GM12878 (cell line): ENCODE results near the gene EPHA8. TPM values are rescaled to one million over a fixed set of nuclear protein-coding genes. Genes with fewer than 3 reads are reported as not detected.

Experiments used
- ATAC-seq: fragments of 200-7000 bp; cut with Tn5 transposase; 3 replicates; pipeline ENCODE4 v1.9.1; 2020; ENCODE audit warnings: mild to moderate bottlenecking, moderate library complexity
- BruUV-seq: library from RNA; stranded (reverse); fragments of 400-500 nt; replicated peaks from 2 replicates; lab custom pipeline; 2021; lab: Mats Ljungman, UMichigan
- CTCF ChIA-PET: fragments of 300-600 bp; sonication (Branson Sonifier 250); formaldehyde crosslinking; extraction: SDS; loops from one replicate; lab custom pipeline; 2021; ENCODE audit warnings: inconsistent platforms; lab: Yijun Ruan, JAX
- POLR2A ChIA-PET: fragments of 350-600 bp; formaldehyde crosslinking; extraction: SDS; loops from one replicate; lab custom pipeline; 2021; ENCODE audit warnings: inconsistent platforms; lab: Charles Lee
- RAD21 ChIA-PET: fragments of 300-600 bp; sonication (Branson Sonifier 250); formaldehyde crosslinking; loops from one replicate; lab custom pipeline; 2023; ENCODE audit warnings: antibody characterized with exemption; ENCODE audit not compliant: unreplicated experiment; lab: Charles Lee
- SMC1A ChIA-PET: fragments of 300-600 bp; sonication (Branson Sonifier 250); formaldehyde crosslinking; loops from one replicate; lab custom pipeline; 2023; ENCODE audit not compliant: unreplicated experiment, uncharacterized antibody; lab: Charles Lee
- DNase-seq: peaks from one replicate; pipeline ENCODE4 v3.0.0-alpha.2; 2011; ENCODE audit warnings: low read depth, low spot score
- FAIRE-seq: peaks from 3 replicates; lab custom pipeline; 2011; peaks lifted over from hg19 to GRCh38; lab: Jason Lieb, UNC
- H2AFZ ChIP-seq: 2 replicates; pipeline ENCODE4 v1.6.0; 2011; ENCODE audit warnings: low read depth, low read length, control low read depth; ENCODE audit not compliant: control insufficient read depth
- H3K27ac ChIP-seq: 2 replicates; pipeline ENCODE4 v1.5.1; 2011; ENCODE audit warnings: control low read depth; ENCODE audit not compliant: control insufficient read depth, insufficient read depth
- H3K27me3 ChIP-seq, 2 experiments: replicated peaks in 1 of 2; 2 replicates each; pipeline versions ENCODE4 v1.6.0 to v1.6.1; 2011; ENCODE audit warnings: low read length in 1 of 2; ENCODE audit not compliant: control insufficient read depth in 2 of 2, insufficient read depth in 2 of 2
- H3K36me3 ChIP-seq, 2 experiments: 2 replicates each; pipeline ENCODE4 v1.5.1; 2011; ENCODE audit warnings: low read length in 1 of 2; ENCODE audit not compliant: control insufficient read depth in 2 of 2, insufficient read depth in 2 of 2
- H3K4me1 ChIP-seq: 2 replicates; pipeline ENCODE4 v1.6.1; 2011; ENCODE audit warnings: mild to moderate bottlenecking, low read length, moderate library complexity, mixed read lengths; ENCODE audit not compliant: control insufficient read depth, insufficient read depth
- H3K4me2 ChIP-seq: 2 replicates; pipeline ENCODE4 v1.6.0; 2011; ENCODE audit warnings: control low read depth; ENCODE audit not compliant: control insufficient read depth, insufficient read depth
- H3K4me3 ChIP-seq: fragments of 200-600 bp; sonication (generic); 2 replicates; pipeline ENCODE4 v1.5.1; 2016
- H3K79me2 ChIP-seq: 2 replicates; pipeline ENCODE4 v1.6.0; 2011; ENCODE audit warnings: low read length; ENCODE audit not compliant: control insufficient read depth, insufficient read depth
- H3K9ac ChIP-seq: 2 replicates; pipeline ENCODE4 v1.8.0; 2011; ENCODE audit warnings: low read length, control low read depth, mixed read lengths; ENCODE audit not compliant: control insufficient read depth, insufficient read depth
- H3K9me3 ChIP-seq: replicated peaks from 3 replicates; pipeline ENCODE4 v1.5.1; 2011; ENCODE audit warnings: mild to moderate bottlenecking, low read length; ENCODE audit not compliant: control insufficient read depth, insufficient read depth
- H4K20me1 ChIP-seq: 2 replicates; pipeline ENCODE4 v1.6.0; 2011; ENCODE audit not compliant: control insufficient read depth, insufficient read depth
- ATF2 ChIP-seq: IDR thresholded peaks from 2 replicates; pipeline ENCODE4 v1.6.1; 2012; ENCODE audit warnings: low read length, inconsistent platforms
- ELK1 ChIP-seq: IDR thresholded peaks from 2 replicates; pipeline ENCODE4 v1.6.1; 2012; ENCODE audit warnings: low read depth, low read length, improper control_type of control experiment
- FOXM1 ChIP-seq: IDR thresholded peaks from 2 replicates; pipeline ENCODE4 v1.6.1; 2012; ENCODE audit warnings: low read depth, mild to moderate bottlenecking, inconsistent platforms, low read length, moderate library complexity
- IRF5 ChIP-seq: fragments of 450-650 bp; IDR thresholded peaks from 2 replicates; pipeline ENCODE4 v1.6.1; 2017; ENCODE audit warnings: borderline replicate concordance
- MEF2A ChIP-seq: IDR thresholded peaks from 2 replicates; pipeline ENCODE4 v1.6.1; 2011; ENCODE audit warnings: low read depth, mild to moderate bottlenecking, low read length, moderate library complexity; ENCODE audit not compliant: insufficient read depth
- MTA2 ChIP-seq: fragments of 450-650 bp; IDR thresholded peaks from 2 replicates; pipeline ENCODE4 v1.6.1; 2016; ENCODE audit warnings: low read depth, mild to moderate bottlenecking, moderate library complexity
- MXI1 ChIP-seq: fragments of 150-350 bp; IDR thresholded peaks from 2 replicates; pipeline ENCODE4 v1.6.1; 2011; ENCODE audit warnings: low read depth, mild to moderate bottlenecking, inconsistent platforms, low read length, improper control_type of control experiment
- NR2F1 ChIP-seq: fragments of 450-650 bp; conservative IDR thresholded peaks from 2 replicates; pipeline ENCODE4 v1.6.1; 2017; ENCODE audit warnings: mild to moderate bottlenecking
- NRF1 ChIP-seq: conservative IDR thresholded peaks from 2 replicates; pipeline ENCODE4 v1.6.1; 2011; ENCODE audit warnings: mild to moderate bottlenecking, low read depth, low read length, improper control_type of control experiment
- PML ChIP-seq: IDR thresholded peaks from 2 replicates; pipeline ENCODE4 v1.6.1; 2012; ENCODE audit warnings: low read length, inconsistent platforms
- POLR2A ChIP-seq: IDR thresholded peaks from 2 replicates; pipeline ENCODE4 v1.6.1; 2011; ENCODE audit warnings: low read depth, mild to moderate bottlenecking, low read length
- POLR2AphosphoS2 ChIP-seq: IDR thresholded peaks from 2 replicates; pipeline ENCODE4 v1.6.1; 2011; ENCODE audit warnings: low read depth, mild to moderate bottlenecking, low read length, improper control_type of control experiment, moderate library complexity
- RBBP5 ChIP-seq: fragments of 200-600 bp; sonication (generic); conservative IDR thresholded peaks from 2 replicates; pipeline ENCODE4 v1.6.1; 2016
- SIN3A ChIP-seq: IDR thresholded peaks from 2 replicates; pipeline ENCODE4 v1.6.1; 2012; ENCODE audit warnings: low read depth, low read length, improper control_type of control experiment
- SMAD5 ChIP-seq: IDR thresholded peaks from 2 replicates; pipeline ENCODE4 v1.6.1; 2016; ENCODE audit warnings: antibody characterized with exemption, low read depth
- YBX1 ChIP-seq: fragments of 450-650 bp; IDR thresholded peaks from 2 replicates; pipeline ENCODE4 v1.6.1; 2016; ENCODE audit warnings: antibody characterized with exemption
- YY1 ChIP-seq: IDR thresholded peaks from 2 replicates; pipeline ENCODE4 v1.6.1; 2011; ENCODE audit warnings: low read depth, mild to moderate bottlenecking, low read length
- WGBS: methylation state at CpG from one replicate; pipeline ENCODE4 v1.1.6; 2016; ENCODE audit warnings: low lambda C conversion rate; ENCODE audit not compliant: insufficient replicate concordance, insufficient coverage; ENCODE audit errors: missing lambda C conversion rate; 5-methylcytosine and 5-hydroxymethylcytosine counted together
- in situ Hi-C: fragments of 300-500 bp; cut with MboI; formaldehyde crosslinking; loops from 9 replicates; pipeline ENCODE4 v1.14.3; 2018; ENCODE audit warnings: mixed read lengths
- intact Hi-C: fragments of 100-400 bp; cut with micrococcal nuclease; formaldehyde crosslinking; loops from one replicate; pipeline ENCODE4 v1.14.2; 2022; ENCODE audit not compliant: unreplicated experiment
- polyA plus RNA-seq, 11 experiments: library from polyadenylated mRNA; depleted of rRNA in 4 of 11; unstranded in 6 of 11; stranded (reverse) in 5 of 11; fragments of >200 nt; fragmentation: Nextera tagmentation in 4 of 11; fragmentation: Illumina TruSeq in 1 of 11; extraction: Ambion mirVana in 4 of 11; extraction: Trizol in 1 of 11; gene quantifications; 1 replicate in 1 of 11; 2 replicates in 10 of 11; pipeline versions ENCODE4 v1.2.1 to v1.2.3, GENCODE V29; 2011 to 2016; ENCODE audit warnings: inconsistent platforms in 2 of 11, missing spikeins in 2 of 11, low read depth in 1 of 11
- total RNA-seq, 4 experiments: library from RNA; depleted of rRNA in 3 of 4; stranded (reverse); fragments of >200 nt in 3 of 4; fragmentation: Illumina TruSeq in 1 of 4; extraction: Trizol in 1 of 4; gene quantifications; 2 replicates each; pipeline versions ENCODE4 v1.2.1 to v1.2.3, GENCODE V29; 2013 to 2021
- TF ChIP-seq, protein P1 (sequence below): fragments of 450-650 bp; IDR thresholded peaks from 2 replicates; pipeline ENCODE4 v1.6.1; 2016; ENCODE audit warnings: mild to moderate bottlenecking

EPHA8 gene
- total and polyA plus RNA-seq, 10 of the 15 experiments (the other 5 are each of a cell fraction or from before 2014, with no cell fraction given), result not detected

- TF ChIP-seq ELK1 (no peak), POLR2AphosphoS2 (no peak), PML (no peak), NRF1 (no peak)
These were observed 49.6 kb downstream of the EPHA8 start (continued) for GRCh38 chr1:22612671-22613571.

DNA sequence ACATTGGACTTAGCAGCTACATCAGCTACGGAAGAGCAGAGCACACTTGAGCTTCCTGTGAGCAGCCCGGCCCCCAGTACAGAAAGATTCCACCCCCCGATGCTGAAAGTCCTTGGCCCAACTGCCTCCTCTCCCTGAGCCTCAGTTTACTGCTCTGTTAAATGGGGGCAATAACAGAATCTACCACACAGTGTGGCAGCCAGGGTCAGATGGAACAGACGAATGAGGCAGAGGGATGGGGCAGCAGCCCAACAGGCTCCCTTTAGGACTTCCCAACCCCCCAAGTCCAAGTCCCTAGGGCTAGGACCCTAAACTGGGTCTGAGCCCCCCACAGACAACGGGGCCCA, 50.3 kb downstream of the EPHA8 start:
- no peaks in the 10 kb centered on the region for H3K79me2 ChIP-seq
- ChIA-PET POLR2A (no interaction called here), SMC1A (no interaction called here), RAD21 (no interaction called here), CTCF (no interaction called here)
- BruUV-seq, result no TSS peak
- intact Hi-C loops, result no loop called here
- no peaks in the 10 kb centered on the region for H3K9me3 ChIP-seq
- H3K4me2 ChIP-seq, result no peak overlapping the region
- in situ Hi-C loops, result no loop called here
- FAIRE-seq (no peak), ATAC-seq (no peak), DNase-seq (no peak)
- H4K20me1 ChIP-seq, result no peaks in the 10 kb centered on the region; the same call in 1 of the 2 replicates
- 16% methylated on average over 5 of the region's 5 CpGs for WGBS
- no peak overlapping the region for H3K4me3 ChIP-seq
- H3K27me3 ChIP-seq, result peaks cover 0 to 1% of the 10 kb centered on the region in 2 experiments; a peak in 3 of 4 replicates
- H3K27ac ChIP-seq, result no peak overlapping the region
- no peak overlapping the region for H2AFZ ChIP-seq
- no peak overlapping the region for H3K9ac ChIP-seq
- no peaks in the 10 kb centered on the region for H3K4me1 ChIP-seq
- no peaks in the 10 kb centered on the region for H3K36me3 ChIP-seq
- TF ChIP-seq ATF2, result no peak
- TF ChIP-seq YBX1, result no peak
- TF ChIP-seq MTA2, result no peak
- no peak for TF ChIP-seq PML
- TF ChIP-seq RBBP5, result no peak
- no peak for TF ChIP-seq MXI1
- TF ChIP-seq NR2F1, result no peak
- no peak for TF ChIP-seq POLR2A
- no peak for TF ChIP-seq YY1
- TF ChIP-seq SMAD5, result no peak
- TF ChIP-seq SIN3A, result no peak
- TF ChIP-seq IRF5, result no peak
- TF ChIP-seq, protein P1, sequence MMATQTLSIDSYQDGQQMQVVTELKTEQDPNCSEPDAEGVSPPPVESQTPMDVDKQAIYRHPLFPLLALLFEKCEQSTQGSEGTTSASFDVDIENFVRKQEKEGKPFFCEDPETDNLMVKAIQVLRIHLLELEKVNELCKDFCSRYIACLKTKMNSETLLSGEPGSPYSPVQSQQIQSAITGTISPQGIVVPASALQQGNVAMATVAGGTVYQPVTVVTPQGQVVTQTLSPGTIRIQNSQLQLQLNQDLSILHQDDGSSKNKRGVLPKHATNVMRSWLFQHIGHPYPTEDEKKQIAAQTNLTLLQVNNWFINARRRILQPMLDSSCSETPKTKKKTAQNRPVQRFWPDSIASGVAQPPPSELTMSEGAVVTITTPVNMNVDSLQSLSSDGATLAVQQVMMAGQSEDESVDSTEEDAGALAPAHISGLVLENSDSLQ, result no peak
- TF ChIP-seq FOXM1, result no peak
- no peak for TF ChIP-seq MEF2A
